Ovary (tissue), 3 donors: ENCODE results near the gene CASK.

ENCODE experiments used
- EP300 ChIP-seq: sonication (generic); formaldehyde crosslinking; IDR thresholded peaks from one replicate; pipeline ENCODE4 v1.6.1; 2017; ENCODE audit warnings: antibody characterized with exemption
- POLR2A ChIP-seq: fragments of 450-650 bp; IDR thresholded peaks from one replicate; pipeline ENCODE4 v1.6.1; 2017; ENCODE audit warnings: antibody characterized with exemption, mild to moderate bottlenecking, moderate library complexity
- TF ChIP-seq, protein P1 (sequence below), 3 donors: fragments of 450-650 bp in 2 of 3; fragments of 200-600 bp in 1 of 3; IDR thresholded peaks; one replicate each; pipeline versions ENCODE4 v1.5.1 to v1.8.0; 2016 to 2022; ENCODE audit warnings: antibody characterized with exemption in 3 of 3, mild to moderate bottlenecking in 1 of 3
- donor health status: DM: no; HTN: no; CAD: no.

DNA sequence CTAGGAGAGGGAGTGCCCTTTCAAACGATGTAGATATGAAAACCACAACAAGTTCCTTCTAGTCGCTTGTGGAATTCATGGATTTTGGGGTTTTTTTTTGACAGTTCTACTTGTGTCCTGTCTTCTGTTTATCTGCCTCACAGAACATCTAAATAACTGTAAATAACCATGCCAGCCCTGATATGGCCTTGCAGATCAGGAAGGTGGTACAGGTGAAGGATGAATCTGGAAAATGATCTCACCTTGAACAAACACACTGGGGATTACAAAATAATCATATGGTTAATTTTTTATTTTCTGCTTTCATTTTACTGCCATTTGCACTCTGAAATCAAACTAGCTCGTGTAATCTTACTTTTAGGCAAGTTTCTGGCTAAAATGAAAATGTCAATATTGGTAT, 162.2 kb downstream of the CASK start:
- TF ChIP-seq, protein P1, sequence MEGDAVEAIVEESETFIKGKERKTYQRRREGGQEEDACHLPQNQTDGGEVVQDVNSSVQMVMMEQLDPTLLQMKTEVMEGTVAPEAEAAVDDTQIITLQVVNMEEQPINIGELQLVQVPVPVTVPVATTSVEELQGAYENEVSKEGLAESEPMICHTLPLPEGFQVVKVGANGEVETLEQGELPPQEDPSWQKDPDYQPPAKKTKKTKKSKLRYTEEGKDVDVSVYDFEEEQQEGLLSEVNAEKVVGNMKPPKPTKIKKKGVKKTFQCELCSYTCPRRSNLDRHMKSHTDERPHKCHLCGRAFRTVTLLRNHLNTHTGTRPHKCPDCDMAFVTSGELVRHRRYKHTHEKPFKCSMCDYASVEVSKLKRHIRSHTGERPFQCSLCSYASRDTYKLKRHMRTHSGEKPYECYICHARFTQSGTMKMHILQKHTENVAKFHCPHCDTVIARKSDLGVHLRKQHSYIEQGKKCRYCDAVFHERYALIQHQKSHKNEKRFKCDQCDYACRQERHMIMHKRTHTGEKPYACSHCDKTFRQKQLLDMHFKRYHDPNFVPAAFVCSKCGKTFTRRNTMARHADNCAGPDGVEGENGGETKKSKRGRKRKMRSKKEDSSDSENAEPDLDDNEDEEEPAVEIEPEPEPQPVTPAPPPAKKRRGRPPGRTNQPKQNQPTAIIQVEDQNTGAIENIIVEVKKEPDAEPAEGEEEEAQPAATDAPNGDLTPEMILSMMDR (IDR thresholded peaks at IDR 0.05) = no peak
- no peak for TF ChIP-seq POLR2A
- no peak for TF ChIP-seq EP300
